NCI-H226 (cell line): ENCODE measurements around the gene CD19.
"Not testable (repeated sequence)": the region's sequence is repeated elsewhere in the genome, so short reads cannot be mapped to it uniquely, and the experiment has no call there.

Experiments
- DNase-seq: peaks from one replicate; pipeline ENCODE4 v3.0.0-alpha.2; 2015

The CD19 gene

GRCh38 chr16:28931801-28932225, at the start of gene CD19:
TSS of gene CD19 (plus strand) at chr16:28931971. CDS start at chr16:28932001, 30 bp downstream.
- DNase-seq, result no peak

GRCh38 chr16:28882551-28883160, 49.1 kb upstream of the CD19 start:
- no peak for DNase-seq

DNA sequence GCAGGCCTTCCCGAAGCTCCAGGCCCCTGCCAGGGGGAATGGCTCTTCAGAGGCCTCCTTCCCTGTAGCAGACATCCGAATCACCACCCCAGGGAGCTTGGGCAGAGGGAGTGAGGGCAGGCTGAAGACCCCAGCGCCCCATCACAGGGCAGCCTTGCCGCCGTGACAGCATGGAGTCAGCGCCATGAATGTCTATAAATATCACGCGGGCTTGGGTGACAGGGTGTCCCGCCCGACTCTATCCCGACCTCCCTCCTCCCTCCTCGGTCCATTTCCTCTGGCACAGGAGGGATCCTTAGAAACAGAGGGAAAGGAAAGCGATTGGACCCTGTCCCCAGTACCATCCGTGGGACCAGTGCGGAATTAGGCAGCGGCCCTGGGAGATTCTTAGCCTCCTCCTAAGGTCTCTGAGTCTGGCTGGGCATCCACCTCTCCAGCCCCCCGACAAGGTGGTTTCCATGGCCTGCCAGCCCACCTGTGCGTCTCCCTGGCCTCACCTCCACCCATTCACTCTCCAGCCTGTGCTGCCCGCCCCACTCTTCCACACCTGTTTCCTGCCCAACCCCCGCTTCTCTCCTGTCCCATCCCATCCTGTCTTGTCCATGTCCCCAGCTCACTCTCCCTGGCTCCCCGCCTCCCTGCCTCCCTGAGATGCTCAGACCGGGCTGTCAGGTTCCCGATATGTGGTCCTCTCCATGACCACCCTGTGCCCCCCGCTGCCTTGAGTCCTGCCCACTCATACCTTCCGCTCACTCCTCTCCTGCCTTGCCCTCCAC, 48.4 kb upstream of the CD19 start:
- no peak for DNase-seq

GRCh38 chr16:28884045-28884444, 47.7 kb upstream of the CD19 start:
- no peak for DNase-seq

GRCh38 chr16:28886945-28887344, 44.8 kb upstream of the CD19 start:
- no peak for DNase-seq

GRCh38 chr16:28890355-28890754, 41.4 kb upstream of the CD19 start:
- DNase-seq, result not testable (repeated sequence)

DNA sequence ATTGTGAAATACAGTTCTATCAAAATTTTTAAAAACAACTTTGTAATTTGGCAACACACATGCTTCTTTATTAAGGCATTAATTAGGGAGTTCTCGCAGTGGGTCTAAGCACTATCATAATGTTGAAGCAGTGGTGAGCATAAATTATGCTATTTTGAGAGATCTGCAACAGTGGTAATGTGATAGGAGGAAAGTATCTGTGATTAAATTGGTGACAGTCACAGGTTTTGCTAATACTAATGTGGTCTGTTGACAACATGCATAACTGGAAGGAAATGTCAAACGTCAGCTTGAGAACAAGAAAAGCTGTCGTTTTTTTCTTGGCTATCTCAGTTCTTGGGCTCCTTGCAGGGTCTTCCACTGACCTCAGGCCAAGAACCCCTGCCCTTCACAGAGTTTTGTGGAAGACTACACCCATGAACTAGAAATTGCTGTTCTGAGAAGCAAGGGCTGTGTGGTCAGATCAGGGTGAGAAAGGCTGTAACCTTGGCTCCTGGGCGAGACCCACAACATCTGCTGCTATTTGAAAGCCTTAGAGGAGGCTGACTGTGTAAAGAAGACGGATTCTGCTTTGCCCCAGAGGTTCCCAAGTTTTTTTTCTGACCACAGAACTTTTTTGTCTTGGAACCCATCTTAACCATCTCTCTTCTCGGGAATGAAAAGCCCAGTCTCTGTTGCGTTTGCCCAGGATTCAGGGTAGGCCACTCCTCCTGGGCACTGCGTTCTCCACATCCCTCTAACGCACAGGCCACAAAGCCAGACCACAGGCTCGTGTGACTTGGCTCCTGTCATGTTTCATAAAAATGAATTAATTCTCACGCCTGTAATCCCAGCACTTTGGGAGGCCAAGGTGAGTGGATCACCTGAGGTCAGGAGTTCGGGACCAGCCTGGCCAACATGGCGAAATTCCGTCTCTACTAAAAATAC, 39.5 kb upstream of the CD19 start:
- DNase-seq, result no peak

GRCh38 chr16:28893291-28893690, 38.5 kb upstream of the CD19 start:
- no peak for DNase-seq

DNA sequence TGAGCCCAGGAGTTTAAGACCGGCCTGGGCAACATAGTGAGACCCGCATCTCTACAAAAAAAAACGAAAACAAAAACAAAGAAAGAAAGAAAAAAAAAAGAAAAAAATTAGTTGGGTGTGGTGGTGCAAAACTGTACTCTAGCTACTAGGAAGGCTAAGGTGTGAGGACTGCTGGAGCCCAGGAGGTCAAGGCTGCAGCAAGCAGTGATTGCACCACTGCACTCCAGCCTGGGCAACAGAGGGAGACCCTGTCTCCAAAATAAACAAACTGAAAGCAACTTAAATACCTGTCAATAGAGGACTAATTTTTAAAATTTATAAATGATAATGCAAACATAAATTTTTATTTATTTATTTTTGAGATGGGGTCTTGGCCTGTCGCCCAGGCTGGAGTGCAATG, 36.2 kb upstream of the CD19 start:
- no peak for DNase-seq

- DNase-seq, result peak; percentile 74
Measured at GRCh38 chr16:28897826-28898225, 33.9 kb upstream of the CD19 start.

DNA sequence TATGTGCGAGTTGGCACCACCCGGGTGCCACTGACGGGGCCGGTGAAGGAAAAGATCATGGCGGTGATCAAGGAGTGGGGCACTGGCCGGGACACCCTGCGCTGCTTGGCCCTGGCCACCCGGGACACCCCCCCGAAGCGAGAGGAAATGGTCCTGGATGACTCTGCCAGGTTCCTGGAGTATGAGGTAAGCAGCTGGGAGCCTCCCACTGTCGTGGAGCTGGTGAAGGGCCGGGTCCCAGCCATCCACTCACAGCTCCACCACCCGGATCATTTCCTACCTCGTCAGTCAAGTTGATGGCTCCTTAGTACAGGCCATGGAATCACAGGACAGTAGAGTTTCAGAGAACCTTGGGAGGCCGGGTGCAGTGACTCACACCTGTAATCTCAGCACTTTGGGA, 33.5 kb upstream of the CD19 start:
- DNase-seq, result peak; percentile 96

GRCh38 chr16:28898942-28899341, 32.8 kb upstream of the CD19 start:
- DNase-seq, result no peak

DNA sequence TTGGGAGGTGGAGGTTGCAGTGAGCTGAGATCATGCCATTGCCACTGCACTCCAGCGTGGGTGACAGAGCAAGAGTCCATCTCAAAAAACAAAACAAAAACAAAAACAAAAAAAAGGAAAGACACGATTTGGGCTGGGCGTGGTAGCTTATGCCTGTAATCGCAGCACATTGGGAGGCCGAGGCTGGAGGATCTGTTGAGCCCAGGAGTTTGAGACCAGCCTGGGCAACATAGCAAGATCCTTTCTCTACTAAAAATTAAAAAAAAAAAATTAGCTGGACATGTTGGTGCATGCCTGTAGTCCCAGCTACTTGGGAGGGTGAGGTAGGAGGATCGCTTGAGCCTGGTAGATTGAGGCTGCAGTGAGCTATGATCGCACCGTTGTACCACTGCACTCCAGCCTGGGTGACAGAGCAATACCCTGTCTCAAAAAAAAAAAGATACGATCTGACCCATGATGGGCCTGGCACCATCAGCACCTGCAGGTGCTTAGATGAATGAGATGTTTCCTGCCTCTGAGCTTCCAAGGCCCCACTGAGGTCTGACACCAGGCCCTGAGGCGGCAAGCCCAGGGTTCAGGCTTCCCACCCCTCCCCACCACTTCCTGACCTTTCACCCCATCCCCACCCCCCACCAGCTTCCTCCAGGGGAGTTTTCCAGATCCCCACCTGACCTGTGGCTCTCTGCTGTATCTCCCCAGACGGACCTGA, 31.7 kb upstream of the CD19 start:
- DNase-seq, result no peak

- DNase-seq, result no peak
Measured at GRCh38 chr16:28900601-28901000, 31.2 kb upstream of the CD19 start.

DNA sequence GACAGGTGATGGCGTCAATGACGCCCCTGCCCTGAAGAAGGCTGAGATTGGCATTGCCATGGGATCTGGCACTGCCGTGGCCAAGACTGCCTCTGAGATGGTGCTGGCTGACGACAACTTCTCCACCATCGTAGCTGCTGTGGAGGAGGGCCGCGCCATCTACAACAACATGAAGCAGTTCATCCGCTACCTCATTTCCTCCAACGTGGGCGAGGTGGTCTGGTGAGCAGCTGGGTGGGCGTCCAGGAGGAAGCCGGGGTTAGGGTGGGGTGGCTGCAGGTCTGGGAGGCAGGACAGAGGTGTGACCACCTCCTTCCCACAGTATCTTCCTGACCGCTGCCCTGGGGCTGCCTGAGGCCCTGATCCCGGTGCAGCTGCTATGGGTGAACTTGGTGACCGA, 29.9 kb upstream of the CD19 start:
- no peak for DNase-seq

DNA sequence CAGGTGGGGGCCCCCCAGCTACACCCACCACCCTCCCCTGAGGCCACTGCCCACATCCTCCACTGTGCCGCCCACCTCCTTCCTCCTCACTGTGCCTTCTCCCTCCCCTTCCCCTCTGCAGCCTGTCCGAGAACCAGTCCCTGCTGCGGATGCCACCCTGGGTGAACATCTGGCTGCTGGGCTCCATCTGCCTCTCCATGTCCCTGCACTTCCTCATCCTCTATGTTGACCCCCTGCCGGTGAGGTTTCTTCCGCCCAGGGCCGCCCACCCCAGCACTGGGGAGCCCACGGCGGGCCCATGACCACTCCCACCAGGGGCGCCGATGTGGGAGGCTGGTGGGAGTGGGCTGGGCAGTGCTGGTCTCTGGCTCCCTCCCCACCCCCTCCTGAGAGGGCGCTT, 28.9 kb upstream of the CD19 start:
- DNase-seq, result no peak

DNA sequence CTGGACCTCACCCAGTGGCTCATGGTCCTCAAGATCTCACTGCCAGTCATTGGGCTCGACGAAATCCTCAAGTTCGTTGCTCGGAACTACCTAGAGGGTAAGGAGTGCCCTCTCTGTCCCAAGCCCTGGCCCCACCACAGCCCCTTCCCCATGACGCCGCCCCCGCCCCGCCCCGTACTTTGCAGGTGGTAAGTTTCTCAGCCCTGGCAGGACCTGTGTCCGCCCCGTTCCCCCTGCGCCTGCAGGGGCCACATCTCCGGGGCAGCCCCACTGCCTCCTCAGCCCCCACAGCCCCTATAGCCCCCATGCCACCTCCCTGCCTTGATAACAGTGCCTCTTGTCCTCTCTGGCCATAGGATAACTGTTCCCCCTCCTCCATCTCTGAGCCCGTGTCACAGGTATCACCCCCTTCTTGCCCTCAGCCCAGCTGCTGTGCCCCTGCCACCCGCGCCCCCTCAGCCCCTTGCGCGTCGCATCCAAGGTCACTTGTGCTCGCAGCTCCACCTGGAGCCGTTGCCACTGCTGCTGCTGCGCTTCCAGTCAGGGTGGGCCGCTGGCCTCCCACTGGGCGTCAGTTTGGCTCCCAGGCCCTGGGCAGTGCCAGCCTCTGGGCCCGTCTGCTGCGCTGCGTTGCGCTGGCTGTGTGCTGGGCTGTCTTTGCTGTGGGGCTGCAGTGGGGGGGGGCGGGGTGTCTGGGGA, 28.3 kb upstream of the CD19 start:
- no peak for DNase-seq

DNA sequence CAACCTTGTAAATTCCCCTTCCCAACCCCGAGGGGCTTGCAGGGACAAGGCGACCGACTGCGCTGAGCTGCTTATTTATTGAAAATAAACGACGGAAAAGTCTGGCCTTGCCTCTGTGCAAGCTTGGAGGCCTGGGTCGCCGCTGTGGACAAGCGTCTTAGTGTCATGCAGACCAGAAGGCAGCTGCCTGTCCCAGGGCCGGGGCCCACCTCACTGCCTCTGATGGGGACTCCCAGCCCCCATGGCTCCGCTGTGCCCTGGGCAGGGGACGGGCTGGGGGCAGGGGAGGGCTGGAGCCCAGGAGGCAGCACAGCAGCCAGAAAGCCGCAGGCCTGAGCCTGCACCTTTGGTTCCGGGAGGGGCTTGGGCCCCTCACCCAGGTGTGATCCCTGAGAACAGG, 27.4 kb upstream of the CD19 start:
- no peak for DNase-seq

- no peak for DNase-seq
Measured at GRCh38 chr16:28904828-28905227, 26.9 kb upstream of the CD19 start.

DNA sequence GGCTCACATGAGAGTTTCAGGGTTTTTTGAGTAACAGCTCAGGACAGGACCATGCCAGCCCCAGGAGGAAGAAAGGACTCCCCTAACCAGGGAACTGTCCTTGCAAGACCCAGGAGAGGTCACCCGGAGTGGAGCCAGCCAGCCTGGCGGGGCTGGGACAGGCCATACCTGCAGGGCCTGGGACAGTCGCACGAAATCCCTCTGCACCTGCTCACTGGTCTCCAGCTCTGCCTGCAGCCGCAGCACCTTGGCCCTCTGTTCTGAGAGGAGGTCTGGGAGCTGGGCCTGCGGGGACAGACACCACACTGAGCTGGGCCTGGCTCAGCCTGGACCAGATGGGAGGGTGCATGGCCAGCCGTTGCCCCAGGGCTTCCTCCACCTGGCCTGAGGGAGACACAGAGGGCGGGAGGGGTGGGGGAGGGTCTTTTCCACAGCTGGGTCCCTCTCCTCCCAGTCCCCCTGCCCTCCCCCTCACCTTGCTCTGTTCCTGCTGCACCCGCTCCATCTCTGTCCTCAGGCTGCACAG, 26.5 kb upstream of the CD19 start:
- no peak for DNase-seq

DNA sequence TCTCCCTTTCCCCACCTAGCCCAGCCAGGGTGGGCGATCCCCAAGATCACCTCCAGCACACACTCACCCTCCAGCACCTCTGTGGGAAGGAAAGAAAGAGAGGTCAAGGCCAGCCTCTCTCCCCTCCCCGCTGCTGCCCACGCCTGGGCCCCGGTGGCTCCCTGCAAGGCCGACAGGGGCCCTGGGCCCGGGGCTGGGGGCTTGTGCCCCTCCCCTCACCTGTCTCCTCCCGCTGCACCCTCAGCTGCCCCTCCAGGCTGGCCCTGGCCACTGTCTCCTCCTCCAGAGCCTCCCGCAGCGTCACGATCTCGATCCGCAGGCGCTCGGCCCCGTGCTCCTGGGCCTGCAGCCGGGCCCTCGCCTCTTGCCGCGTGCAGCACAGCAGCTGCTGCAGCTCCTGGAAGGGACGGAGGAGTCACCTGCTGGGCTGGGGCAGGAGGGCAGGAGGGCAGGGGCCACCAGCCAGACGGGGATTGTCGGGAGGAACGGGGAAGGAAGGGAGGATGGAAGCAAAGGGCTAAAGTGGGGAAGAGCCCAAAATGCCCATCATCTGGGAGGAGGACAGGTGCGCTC, 25.9 kb upstream of the CD19 start:
- no peak for DNase-seq
